Suppressor macrophage (primary cell): Measurements from ENCODE around the gene OSBPL2.

Experiments used
- DNase-seq, 4 experiments: peaks; one replicate each; pipeline ENCODE4 v3.0.0-alpha.2; 2020 to 2022

Gene OSBPL2

GRCh38 chr20:62329389-62330377, 91.4 kb downstream of the OSBPL2 start:
- no peak for DNase-seq

- no peak for DNase-seq
Measured at GRCh38 chr20:62330576-62331317, 92.4 kb downstream of the OSBPL2 start.

- DNase-seq: no peak
Measured at GRCh38 chr20:62331347-62331746, 93.0 kb downstream of the OSBPL2 start.

- no peak for DNase-seq
Measured at GRCh38 chr20:62332421-62332820, 94.1 kb downstream of the OSBPL2 start.

- DNase-seq: no peak
Measured at GRCh38 chr20:62332989-62333819, 94.9 kb downstream of the OSBPL2 start.

- no peak for DNase-seq
Measured at GRCh38 chr20:62333820-62334595, 95.7 kb downstream of the OSBPL2 start.

GRCh38 chr20:62334881-62335280, 96.6 kb downstream of the OSBPL2 start:
- DNase-seq: no peak

GRCh38 chr20:62335532-62335931, 97.2 kb downstream of the OSBPL2 start:
- DNase-seq: no peak

- no peak for DNase-seq
Measured at GRCh38 chr20:62336329-62336728, 98.0 kb downstream of the OSBPL2 start.

- no peak for DNase-seq
Measured at GRCh38 chr20:62336775-62337557, 98.6 kb downstream of the OSBPL2 start.

GRCh38 chr20:62337558-62338293, 99.4 kb downstream of the OSBPL2 start:
- DNase-seq: peak in 1 of 4 experiments; percentile 8

- DNase-seq: no peak
Measured at GRCh38 chr20:62338294-62338620, 99.9 kb downstream of the OSBPL2 start.

- DNase-seq: peak; percentile 20 to 65 (median 55)
Measured at GRCh38 chr20:62339647-62340062, 101.3 kb downstream of the OSBPL2 start.

- no peak for DNase-seq
Measured at GRCh38 chr20:62342910-62343309, 104.6 kb downstream of the OSBPL2 start.

GRCh38 chr20:62344092-62344491, 105.8 kb downstream of the OSBPL2 start:
- no peak for DNase-seq

- no peak for DNase-seq
Measured at GRCh38 chr20:62344782-62345181, 106.5 kb downstream of the OSBPL2 start.
